Measurements from ENCODE around the gene NAA25.

- TF ChIP-seq ISL1 (CRISPR knock-in tag; IDR thresholded peaks at IDR 0.05) (no peak), OSR1 (CRISPR knock-in tag; IDR thresholded peaks at IDR 0.05) (no peak), CSDC2 (CRISPR knock-in tag; IDR thresholded peaks at IDR 0.05) (no peak), RARB (CRISPR knock-in tag; IDR thresholded peaks at IDR 0.05) (no peak), ZFP3 (CRISPR knock-in tag; IDR thresholded peaks at IDR 0.05) (no peak)
Measured at GRCh38 chr12:111997300-111997699, 111.3 kb downstream of the NAA25 start.
